ENCODE measurements around the gene IFT172. TPM values are rescaled to one million over a fixed set of nuclear protein-coding genes. Genes with fewer than 3 reads are reported as not detected.

IFT172 gene
- total and polyA plus RNA-seq, 2 of the 4 experiments (the other 2 are of a cell fraction), result 18.8 to 25.5 TPM

DNA sequence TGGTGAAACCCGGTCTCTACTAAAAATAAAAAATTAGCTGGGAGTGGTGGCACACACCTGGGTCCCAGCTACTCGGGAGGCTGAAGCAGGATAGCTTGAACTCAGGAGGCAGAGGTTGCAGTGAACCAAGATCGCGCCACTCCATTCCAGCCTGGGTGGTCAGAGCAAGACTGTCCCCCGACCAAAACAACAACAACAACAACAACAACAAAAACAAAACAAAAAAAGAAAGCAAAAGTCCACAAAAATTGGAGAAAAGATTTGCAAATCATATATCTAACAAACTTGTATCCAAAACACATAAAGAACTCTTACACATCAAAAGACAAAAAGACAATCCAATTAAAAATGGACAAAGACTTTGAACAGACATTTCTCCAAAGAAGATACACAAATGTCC, 90.6 kb downstream of the IFT172 start:
- no peak overlapping the region for H2AFZ ChIP-seq (replicated peaks; ENCODE audit: low read length, poor library complexity)
- dilution Hi-C loops (cut with HindIII; ENCODE audit: low sequenced_read_pairs, unreplicated experiment), result no loop called here
- no peak overlapping the region for H2BK120ac ChIP-seq (ENCODE audit: low read depth, low read length)
- no peak overlapping the region for H2AK5ac ChIP-seq (ENCODE audit: low read depth, low read length)
- H3K9me3 ChIP-seq (ENCODE audit: control insufficient read depth, insufficient read depth, low read length), result no peaks in the 10 kb centered on the region
- H3K4me2 ChIP-seq (ENCODE audit: low read depth, low read length), result no peak overlapping the region
- intact Hi-C loops (cut with micrococcal nuclease), result no loop called here
- no peak overlapping the region for H4K91ac ChIP-seq (ENCODE audit: insufficient read depth, low read depth, low read length)
- H2BK15ac ChIP-seq (ENCODE audit: low read depth, low read length), result no peak overlapping the region
- no peaks in the 10 kb centered on the region for H3K4me1 ChIP-seq (ENCODE audit: control insufficient read depth, insufficient read depth, low read length)
- no peak overlapping the region for H4K5ac ChIP-seq (ENCODE audit: low read depth, low read length)
- POLR2A ChIA-PET (ENCODE audit: unreplicated experiment), result interaction anchor here (0.6 kb wide), 1 partner anchor 494 kb away, joined by 4 read pairs; no protein-coding TSS in a partner anchor
- H3K9me1 ChIP-seq (ENCODE audit: insufficient read depth, low read length), result no peaks in the 10 kb centered on the region
- H3K27ac ChIP-seq (ENCODE audit: insufficient read depth, low read length), result no peak overlapping the region
- no TSS peak for BruUV-seq (replicated peaks)
- no peak overlapping the region for H2BK5ac ChIP-seq (ENCODE audit: low read depth, low read length, poor library complexity, severe bottlenecking)
- ATAC-seq (ENCODE audit: low read depth), result no peak
- peaks cover 48% of the 10 kb centered on the region for H4K20me1 ChIP-seq (ENCODE audit: insufficient read depth, low read length)
- H2BK20ac ChIP-seq (ENCODE audit: low read depth, low read length), result no peak overlapping the region
- H3K56ac ChIP-seq (ENCODE audit: extremely low read depth, insufficient read depth, low read length), result no peak overlapping the region
- no peak overlapping the region for H4K8ac ChIP-seq (ENCODE audit: low read depth in 2 of 2, low read length in 2 of 2)
- no peak overlapping the region for H3K18ac ChIP-seq (ENCODE audit: low read depth, low read length)
- H3K23ac ChIP-seq (ENCODE audit: low read depth, low read length), result no peak overlapping the region
- no peak overlapping the region for H2AK9ac ChIP-seq (replicated peaks; ENCODE audit: low read depth, low read length, poor library complexity)
- H3K9ac ChIP-seq (ENCODE audit: low read depth, low read length), result no peak overlapping the region
- H3K27me3 ChIP-seq (ENCODE audit: control insufficient read depth, insufficient read depth, low read length), result no peaks in the 10 kb centered on the region
- 100% methylated on average over 1 of the region's 5 CpGs; no CpG with 5 or more reads in 1 of the 2 experiments for WGBS, 2 experiments (ENCODE audit: extremely low coverage in 2 of 2, insufficient read length in 1 of 2)
- in situ Hi-C loops (cut with MboI; ENCODE audit: low sequenced_read_pairs), result no loop called here
- CTCF ChIA-PET, result no interaction called here
- H3K4ac ChIP-seq (ENCODE audit: low read depth, low read length), result no peak overlapping the region
- DNase-seq, result no peak
- no peak for TF ChIP-seq BHLHE40 (IDR thresholded peaks at IDR 0.05; ENCODE audit: low read depth, low read length)
- no peak for TF ChIP-seq NFE2L2 (IDR thresholded peaks at IDR 0.05; ENCODE audit: low read depth, low read length)
- no peak for TF ChIP-seq RCOR1 (IDR thresholded peaks at IDR 0.05; ENCODE audit: insufficient replicate concordance, low read length)
- H3K36me3 ChIP-seq (ENCODE audit: control insufficient read depth, insufficient read depth, low read length), result peaks cover 2% of the 10 kb centered on the region; the same call in 1 of the 2 replicates
- H3K79me1 ChIP-seq (ENCODE audit: low read depth in 1 of 2, low read length in 2 of 2), result peaks cover 15 to 44% of the 10 kb centered on the region in 2 experiments
- no peak overlapping the region for H3K4me3 ChIP-seq (ENCODE audit: insufficient read depth, low read depth, low read length)
- no peak overlapping the region for H3K14ac ChIP-seq (replicated peaks; ENCODE audit: low read depth, low read length)

Small RNA genes within 50 kb of the gene (microRNA-seq; reads per million reads assigned to microRNA genes)
- not detected for gene RNU6-986P (ENCODE audit: insufficient read depth, insufficient read length)

Small RNA genes within 50 kb of the gene (small RNA-seq; reads per million reads assigned to genes)
- 0 to 0.08 (median 0) reads per million in 5 experiments for gene RNU6-986P

Other genes starting within 250 kb of the IFT172 start
- under 0.01 TPM in 1 of 2 replicates, not detected in the other for gene SLC30A3, start 226.7 kb downstream of the IFT172 start, total RNA-seq (2012; rRNA removed)
- gene SLC30A3, start 226.7 kb downstream of the IFT172 start, polyA plus RNA-seq (2012; rRNA removed), result 0.15 and 0.17 TPM in 2 replicates
- gene DNAJC5G, start 214.3 kb downstream of the IFT172 start, total RNA-seq (2012; rRNA removed), result not detected in 2 replicates
- not detected in 2 replicates for gene DNAJC5G, start 214.3 kb downstream of the IFT172 start, polyA plus RNA-seq (2012; rRNA removed)
- under 0.01 TPM in 1 of 2 replicates, not detected in the other for gene TRIM54, start 207.3 kb downstream of the IFT172 start, total RNA-seq (2012; rRNA removed)
- gene TRIM54, start 207.3 kb downstream of the IFT172 start, polyA plus RNA-seq (2012; rRNA removed), result 0.07 and 0.15 TPM in 2 replicates
- gene UCN, start 181.3 kb downstream of the IFT172 start, total RNA-seq (2012; rRNA removed), result not detected in 2 replicates
- 0.22 and 0.30 TPM in 2 replicates for gene UCN, start 181.3 kb downstream of the IFT172 start, polyA plus RNA-seq (2012; rRNA removed)
- 70.4 and 80.5 TPM in 2 replicates for gene MPV17, start 166.6 kb downstream of the IFT172 start, total RNA-seq (2012; rRNA removed)
- 160 and 164 TPM in 2 replicates for gene MPV17, start 166.6 kb downstream of the IFT172 start, polyA plus RNA-seq (2012; rRNA removed)
- 23.1 and 25.5 TPM in 2 replicates for gene GTF3C2, start 133.0 kb downstream of the IFT172 start, total RNA-seq (2012; rRNA removed)
- 36.9 and 37.7 TPM in 2 replicates for gene GTF3C2, start 133.0 kb downstream of the IFT172 start, polyA plus RNA-seq (2012; rRNA removed)
- 47.9 and 48.9 TPM in 2 replicates for gene EIF2B4, start 119.4 kb downstream of the IFT172 start, total RNA-seq (2012; rRNA removed)
- 40.3 and 43.8 TPM in 2 replicates for gene EIF2B4, start 119.4 kb downstream of the IFT172 start, polyA plus RNA-seq (2012; rRNA removed)
- gene SNX17, start 119.1 kb downstream of the IFT172 start, total RNA-seq (2012; rRNA removed), result 130 and 131 TPM in 2 replicates
- gene SNX17, start 119.1 kb downstream of the IFT172 start, polyA plus RNA-seq (2012; rRNA removed), result 100.0 and 102 TPM in 2 replicates
- 3.1 and 3.4 TPM in 2 replicates for gene ZNF513, start 109.0 kb downstream of the IFT172 start, total RNA-seq (2012; rRNA removed)
- gene ZNF513, start 109.0 kb downstream of the IFT172 start, polyA plus RNA-seq (2012; rRNA removed), result 23.5 and 23.7 TPM in 2 replicates
- gene PPM1G, start 80.2 kb downstream of the IFT172 start, total RNA-seq (2012; rRNA removed), result 95.9 and 99.2 TPM in 2 replicates
- 55.9 and 57.6 TPM in 2 replicates for gene PPM1G, start 80.2 kb downstream of the IFT172 start, polyA plus RNA-seq (2012; rRNA removed)
- 107 and 120 TPM in 2 replicates for gene NRBP1, start 61.1 kb downstream of the IFT172 start, total RNA-seq (2012; rRNA removed)
- 150 and 155 TPM in 2 replicates for gene NRBP1, start 61.1 kb downstream of the IFT172 start, polyA plus RNA-seq (2012; rRNA removed)
- not detected in 2 replicates for gene KRTCAP3, start 47.4 kb downstream of the IFT172 start, total RNA-seq (2012; rRNA removed)
- gene KRTCAP3, start 47.4 kb downstream of the IFT172 start, polyA plus RNA-seq (2012; rRNA removed), result 1.1 and 1.5 TPM in 2 replicates
- 7.3 and 7.5 TPM in 2 replicates for gene FNDC4, start 5.5 kb upstream of the IFT172 start, total RNA-seq (2012; rRNA removed)
- 11.1 and 12.0 TPM in 2 replicates for gene FNDC4, start 5.5 kb upstream of the IFT172 start, polyA plus RNA-seq (2012; rRNA removed)
- gene GCKR, start 7.1 kb upstream of the IFT172 start, total RNA-seq (2012; rRNA removed), result under 0.01 TPM in 1 of 2 replicates, not detected in the other
- gene GCKR, start 7.1 kb upstream of the IFT172 start, polyA plus RNA-seq (2012; rRNA removed), result 0.41 and 0.55 TPM in 2 replicates
- 32.2 and 56.5 TPM in 2 replicates for gene ZNF512, start 93.3 kb upstream of the IFT172 start, total RNA-seq (2012; rRNA removed)
- 17.0 and 25.8 TPM in 2 replicates for gene ZNF512, start 93.3 kb upstream of the IFT172 start, polyA plus RNA-seq (2012; rRNA removed)
- 2.0 and 2.2 TPM in 2 replicates for gene CCDC121, start 139.3 kb upstream of the IFT172 start, total RNA-seq (2012; rRNA removed)
- gene CCDC121, start 139.3 kb upstream of the IFT172 start, polyA plus RNA-seq (2012; rRNA removed), result 0.65 and 0.67 TPM in 2 replicates
- 53.0 and 63.8 TPM in 2 replicates for gene GPN1, start 139.3 kb upstream of the IFT172 start, total RNA-seq (2012; rRNA removed)
- 34.9 and 37.8 TPM in 2 replicates for gene GPN1, start 139.3 kb upstream of the IFT172 start, polyA plus RNA-seq (2012; rRNA removed)
- gene SUPT7L, start 173.9 kb upstream of the IFT172 start, total RNA-seq (2012; rRNA removed), result 16.7 and 23.1 TPM in 2 replicates
- gene SUPT7L, start 173.9 kb upstream of the IFT172 start, polyA plus RNA-seq (2012; rRNA removed), result 31.3 and 33.4 TPM in 2 replicates
- 11.7 and 17.8 TPM in 2 replicates for gene SLC4A1AP, start 174.1 kb upstream of the IFT172 start, total RNA-seq (2012; rRNA removed)
- gene SLC4A1AP, start 174.1 kb upstream of the IFT172 start, polyA plus RNA-seq (2012; rRNA removed), result 13.3 and 13.6 TPM in 2 replicates